GM12875 (cell line): Measurements from ENCODE around the gene UNC45A.

Experiments used
- H3K4me3 ChIP-seq: one replicate; pipeline ENCODE4 v1.5.1; 2011; ENCODE audit warnings: low read depth, low read length, control low read depth
- CTCF ChIP-seq: IDR thresholded peaks from 2 replicates; pipeline ENCODE4 v1.5.1; 2011; ENCODE audit warnings: low read depth, mild to moderate bottlenecking, control low read depth, inconsistent platforms, low read length, moderate library complexity, borderline replicate concordance; ENCODE audit not compliant: insufficient read depth

The UNC45A gene

GRCh38 chr15:90989040-90989768 is 54.1 kb downstream of the UNC45A start:
- TF ChIP-seq CTCF = no peak
- H3K4me3 ChIP-seq = peak overlapping the region; percentile 19

DNA sequence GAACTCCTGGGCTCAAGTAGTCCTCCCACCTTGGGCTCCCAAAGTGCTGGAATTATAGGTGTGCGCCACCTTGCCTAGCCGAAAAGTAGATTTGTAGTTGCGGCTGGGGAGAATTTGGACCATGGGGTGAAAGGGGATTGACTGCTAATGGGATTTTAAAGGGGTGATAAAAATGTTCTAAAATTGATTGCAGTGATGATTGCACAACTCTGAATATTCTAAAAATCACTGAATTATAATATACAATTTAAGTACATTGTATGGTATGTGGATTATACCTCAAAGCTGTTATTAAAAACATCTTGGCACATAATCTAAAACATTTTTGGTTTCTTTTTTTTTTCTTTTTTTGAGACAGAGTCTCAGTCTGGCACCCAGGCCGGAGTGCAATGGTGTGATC is 55.4 kb downstream of the UNC45A start:
- no peak overlapping the region for H3K4me3 ChIP-seq
- no peak for TF ChIP-seq CTCF

- H3K4me3 ChIP-seq = no peak overlapping the region
- TF ChIP-seq CTCF = no peak
Observed at GRCh38 chr15:90991587-90992285, 56.7 kb downstream of the UNC45A start.

- peak overlapping the region; percentile 100 for H3K4me3 ChIP-seq
- no peak for TF ChIP-seq CTCF
Observed at GRCh38 chr15:90994059-90994416, 59.0 kb downstream of the UNC45A start.

GRCh38 chr15:90994417-90995311 is 59.6 kb downstream of the UNC45A start, which contains the start of gene PRC1:
PRC1 (minus strand) TSS chr15:90994535; CDS start chr15:90994417, 118 bp downstream.
- no peak for TF ChIP-seq CTCF
- H3K4me3 ChIP-seq = peak within 1 kb of the TSS; percentile 100

- H3K4me3 ChIP-seq = no peak overlapping the region
- no peak for TF ChIP-seq CTCF
Observed at GRCh38 chr15:90998737-90999136, 63.7 kb downstream of the UNC45A start.
